Fibroblast of lung (primary cell): ENCODE data around the gene EIF3J. TPM values are rescaled to one million over a fixed set of nuclear protein-coding genes. Genes with fewer than 3 reads are reported as not detected.

Experiments
- DNase-seq, 2 donors: peaks; one replicate each; pipeline versions ENCODE4 v3.0.0 to v3.0.0-alpha.2; 2010; ENCODE audit warnings: low read depth in 2 of 2
- H2AFZ ChIP-seq: 2 replicates; pipeline ENCODE4 v1.5.1; 2012; ENCODE audit warnings: low read length, control low read depth, inconsistent platforms
- H3K27ac ChIP-seq: 2 replicates; pipeline ENCODE4 v1.5.1; 2011; ENCODE audit warnings: low read length, control low read depth; ENCODE audit not compliant: insufficient read depth
- H3K27me3 ChIP-seq: 2 replicates; pipeline ENCODE4 v1.5.1; 2011; ENCODE audit warnings: mild to moderate bottlenecking, low read length; ENCODE audit not compliant: control insufficient read depth, insufficient read depth
- H3K36me3 ChIP-seq: 2 replicates; pipeline ENCODE4 v1.5.1; 2011; ENCODE audit warnings: low read length; ENCODE audit not compliant: control insufficient read depth, insufficient read depth
- H3K4me1 ChIP-seq: 2 replicates; pipeline ENCODE4 v1.5.1; 2011; ENCODE audit warnings: low read length; ENCODE audit not compliant: control insufficient read depth, insufficient read depth; ENCODE audit errors: extremely low read depth
- H3K4me2 ChIP-seq: 2 replicates; pipeline ENCODE4 v1.5.1; 2011; ENCODE audit warnings: low read length, control low read depth; ENCODE audit not compliant: insufficient read depth; ENCODE audit errors: extremely low read depth
- H3K4me3 ChIP-seq, 4 experiments: fragments of 200-600 bp in 1 of 4; sonication (generic) in 1 of 4; replicated peaks in 1 of 4; 2 replicates each; pipeline ENCODE4 v1.5.1; 2011 to 2016; ENCODE audit warnings: low read length in 4 of 4, low read depth in 3 of 4, mild to moderate bottlenecking in 3 of 4, control low read depth in 2 of 4, inconsistent platforms in 1 of 4, mixed read lengths in 1 of 4; ENCODE audit not compliant: insufficient read depth in 1 of 4; ENCODE audit errors: control extremely low read depth in 1 of 4
- H3K79me2 ChIP-seq: 2 replicates; pipeline ENCODE4 v1.5.1; 2012; ENCODE audit warnings: mild to moderate bottlenecking, low read length, inconsistent platforms; ENCODE audit not compliant: control insufficient read depth, insufficient read depth
- H3K9ac ChIP-seq: 2 replicates; pipeline ENCODE4 v1.5.1; 2011; ENCODE audit warnings: mild to moderate bottlenecking, low read length, control low read depth; ENCODE audit not compliant: insufficient read depth
- H3K9me3 ChIP-seq: 2 replicates; pipeline ENCODE4 v1.5.1; 2012; ENCODE audit warnings: low read depth, low read length; ENCODE audit not compliant: control insufficient read depth, insufficient read depth
- H4K20me1 ChIP-seq: 2 replicates; pipeline ENCODE4 v1.5.1; 2011; ENCODE audit warnings: low read length; ENCODE audit not compliant: control insufficient read depth, insufficient read depth; ENCODE audit errors: extremely low read depth
- CTCF ChIP-seq, 2 donors: IDR thresholded peaks in 1 of 2; conservative IDR thresholded peaks in 1 of 2; 1 replicate in 1 of 2; 2 replicates in 1 of 2; pipeline ENCODE4 v1.5.1; 2011 to 2012; ENCODE audit warnings: low read length in 2 of 2, control low read depth in 1 of 2, inconsistent platforms in 1 of 2, low read depth in 1 of 2, mild to moderate bottlenecking in 1 of 2
- EZH2 ChIP-seq: IDR thresholded peaks from 2 replicates; pipeline ENCODE4 v1.5.1; 2012; ENCODE audit warnings: low read length, control low read depth, mild to moderate bottlenecking; ENCODE audit errors: missing control alignments
- polyA plus RNA-seq, 2 donors: library from polyadenylated mRNA; depleted of rRNA in 1 of 2; stranded (reverse) in 1 of 2; unstranded in 1 of 2; fragments of >200 nt; gene quantifications; 2 replicates each; pipeline ENCODE4 v1.2.1, GENCODE V29; 2011 to 2012; ENCODE audit warnings: missing spikeins in 1 of 2
- total RNA-seq: library from RNA; depleted of rRNA; stranded (reverse); fragments of >200 nt; gene quantifications from 2 replicates; pipeline ENCODE4 v1.2.1, GENCODE V29; 2014

Gene EIF3J
- total and polyA plus RNA-seq, 2 donors (not counting 1 experiment from before 2014, with no cell fraction given): 34.8 to 72.9 TPM

GRCh38 chr15:44593042-44593736, 56.2 kb downstream of the EIF3J start:
- no peak overlapping the region for H3K4me3 ChIP-seq
- H3K9ac ChIP-seq: no peak overlapping the region
- TF ChIP-seq EZH2 (no peak), CTCF (conservative IDR thresholded peaks at IDR 0.05 in 1 of 2, IDR thresholded peaks at IDR 0.05 in 1 of 2; ENCODE audit: low read depth in 1 of 2, low read length in 2 of 2) (peak; percentile 34 to 55)
- H4K20me1 ChIP-seq: no peaks in the 10 kb centered on the region
- no peaks in the 10 kb centered on the region for H3K9me3 ChIP-seq
- H3K79me2 ChIP-seq: no peaks in the 10 kb centered on the region
- H3K4me1 ChIP-seq: no peaks in the 10 kb centered on the region
- DNase-seq: peak in 1 of 2 donors; percentile 28
- H3K4me2 ChIP-seq: no peak overlapping the region
- H3K27me3 ChIP-seq: no peaks in the 10 kb centered on the region
- H2AFZ ChIP-seq: no peak overlapping the region
- no peak overlapping the region for H3K27ac ChIP-seq
- peaks cover 5% of the 10 kb centered on the region for H3K36me3 ChIP-seq

GRCh38 chr15:44595246-44595645, 58.3 kb downstream of the EIF3J start:
- no peak overlapping the region for H3K9ac ChIP-seq
- no peak overlapping the region for H2AFZ ChIP-seq
- no peaks in the 10 kb centered on the region for H4K20me1 ChIP-seq
- H3K4me1 ChIP-seq: no peaks in the 10 kb centered on the region
- H3K27ac ChIP-seq: no peak overlapping the region
- H3K4me2 ChIP-seq: no peak overlapping the region
- no peaks in the 10 kb centered on the region for H3K9me3 ChIP-seq
- no peaks in the 10 kb centered on the region for H3K79me2 ChIP-seq
- peaks cover 5% of the 10 kb centered on the region for H3K36me3 ChIP-seq
- no peaks in the 10 kb centered on the region for H3K27me3 ChIP-seq
- no peak for DNase-seq
- TF ChIP-seq CTCF (conservative IDR thresholded peaks at IDR 0.05 in 1 of 2, IDR thresholded peaks at IDR 0.05 in 1 of 2; ENCODE audit: low read depth in 1 of 2, low read length in 2 of 2) (no peak), EZH2 (no peak)
- no peak overlapping the region for H3K4me3 ChIP-seq

- H3K27me3 ChIP-seq: no peaks in the 10 kb centered on the region
- no peak for DNase-seq
- H3K79me2 ChIP-seq: no peaks in the 10 kb centered on the region
- H4K20me1 ChIP-seq: no peaks in the 10 kb centered on the region
- no peaks in the 10 kb centered on the region for H3K4me1 ChIP-seq
- H3K4me3 ChIP-seq: no peak overlapping the region
- H3K9me3 ChIP-seq: no peaks in the 10 kb centered on the region
- no peak overlapping the region for H3K4me2 ChIP-seq
- no peak overlapping the region for H2AFZ ChIP-seq
- H3K9ac ChIP-seq: no peak overlapping the region
- no peak overlapping the region for H3K27ac ChIP-seq
- peaks cover 5% of the 10 kb centered on the region for H3K36me3 ChIP-seq
- TF ChIP-seq EZH2 (no peak), CTCF (conservative IDR thresholded peaks at IDR 0.05 in 1 of 2, IDR thresholded peaks at IDR 0.05 in 1 of 2; ENCODE audit: low read depth in 1 of 2, low read length in 2 of 2) (no peak)
Measured at GRCh38 chr15:44595656-44596510, 58.9 kb downstream of the EIF3J start.
